ENCODE measurements around the gene SIPA1L2. TPM values are rescaled to one million over a fixed set of nuclear protein-coding genes. Genes with fewer than 3 reads are reported as not detected.

SIPA1L2 gene
- total RNA-seq, 4 donors from 2014 or later, result 2.4 to 25.1 (median 7.0) TPM

GRCh38 chr1:232610192-232610901 is 19.6 kb downstream of the SIPA1L2 start:
- no peaks in the 10 kb centered on the region for H3K9me3 ChIP-seq
- intact Hi-C loops (cut with DNase I; ENCODE audit: low total_unique reads), result no loop called here
- DNase-seq, result no peak
- no peaks in the 10 kb centered on the region for H3K27me3 ChIP-seq
- no peak overlapping the region for H3K27ac ChIP-seq
- H3K36me3 ChIP-seq, result no peaks in the 10 kb centered on the region
- no peaks in the 10 kb centered on the region for H3K4me1 ChIP-seq
- TF ChIP-seq CTCF (IDR thresholded peaks at IDR 0.05) (no peak), POLR2A (IDR thresholded peaks at IDR 0.05) (no peak)
- no peak overlapping the region for H3K4me3 ChIP-seq

GRCh38 chr1:232608427-232608826 is 21.5 kb downstream of the SIPA1L2 start:
- Histone ChIP-seq H3K4me1 (no peaks in the 10 kb centered on the region), H3K9me3 (no peaks in the 10 kb centered on the region), H3K4me3 (no peak overlapping the region), H3K27ac (no peak overlapping the region), H3K36me3 (no peaks in the 10 kb centered on the region), H3K27me3 (no peaks in the 10 kb centered on the region)
- TF ChIP-seq CTCF (IDR thresholded peaks at IDR 0.05) (no peak), POLR2A (IDR thresholded peaks at IDR 0.05) (no peak)
- no peak for DNase-seq
- intact Hi-C loops (cut with DNase I; ENCODE audit: low total_unique reads), result no loop called here

- Histone ChIP-seq H3K4me1 (no peaks in the 10 kb centered on the region), H3K4me3 (no peak overlapping the region), H3K9me3 (no peaks in the 10 kb centered on the region), H3K36me3 (no peaks in the 10 kb centered on the region), H3K27ac (no peak overlapping the region), H3K27me3 (no peaks in the 10 kb centered on the region)
- DNase-seq, result no peak
- TF ChIP-seq CTCF (IDR thresholded peaks at IDR 0.05) (no peak), POLR2A (IDR thresholded peaks at IDR 0.05) (no peak)
- intact Hi-C loops (cut with DNase I; ENCODE audit: low total_unique reads), result no loop called here
Observed at GRCh38 chr1:232602622-232603021, 27.3 kb downstream of the SIPA1L2 start.

- H3K27ac ChIP-seq, result no peak overlapping the region
- intact Hi-C loops (cut with DNase I; ENCODE audit: low total_unique reads), result no loop called here
Observed at GRCh38 chr1:232600424-232601258, 29.3 kb downstream of the SIPA1L2 start.

More at GRCh38 chr1:232600424-232601258, 29.3 kb downstream of the SIPA1L2 start:
- Histone ChIP-seq H3K36me3 (no peaks in the 10 kb centered on the region), H3K27me3 (no peaks in the 10 kb centered on the region), H3K4me3 (no peak overlapping the region), H3K4me1 (no peaks in the 10 kb centered on the region), H3K9me3 (no peaks in the 10 kb centered on the region)
- no peak for DNase-seq
- TF ChIP-seq CTCF (IDR thresholded peaks at IDR 0.05) (no peak), POLR2A (IDR thresholded peaks at IDR 0.05) (no peak)

Data from uterus (tissue), 4 donors.